T-helper 1 cell treated with Interleukin-12 subunit alpha and Interleukin-12 subunit beta and Interleukin-4 antibody, amounts not matched to agents 30 ng/mL and 1 ng/mL, for 36 hours (primary cell): Measurements from ENCODE around the gene FGF12. TPM values are rescaled to one million over a fixed set of nuclear protein-coding genes. Genes with fewer than 3 reads are reported as not detected.

ENCODE experiments used
- intact Hi-C: fragments of 100-400 bp; cut with micrococcal nuclease; formaldehyde crosslinking; loops from one replicate; pipeline ENCODE4 v1.15.1; 2024
- total RNA-seq: library from RNA; stranded (reverse); gene quantifications from 2 replicates; pipeline ENCODE4 v1.2.3, GENCODE V29; 2022

FGF12 gene
- total RNA-seq, 1 donor from 2014 or later, result 0.56 TPM

- intact Hi-C loops, result loop anchor here (1.0 kb wide), 2 partner anchors 293 to 314 kb away; no protein-coding TSS in a partner anchor
Observed at GRCh38 chr3:192130534-192131132, 596.7 kb downstream of the FGF12 start.

- intact Hi-C loops, result no loop called here
Observed at GRCh38 chr3:192129586-192129985, 597.8 kb downstream of the FGF12 start.

GRCh38 chr3:192128922-192129321 lies 598.4 kb downstream of the FGF12 start:
- intact Hi-C loops, result no loop called here

GRCh38 chr3:192128060-192128459 lies 599.3 kb downstream of the FGF12 start:
- intact Hi-C loops, result no loop called here

- intact Hi-C loops, result no loop called here
Observed at GRCh38 chr3:192122832-192123594, 604.3 kb downstream of the FGF12 start.

GRCh38 chr3:192121923-192122322 lies 605.4 kb downstream of the FGF12 start:
- intact Hi-C loops, result no loop called here

- intact Hi-C loops, result no loop called here
Observed at GRCh38 chr3:192108820-192109219, 618.5 kb downstream of the FGF12 start.

- intact Hi-C loops, result no loop called here
Observed at GRCh38 chr3:192106543-192106942, 620.8 kb downstream of the FGF12 start.

GRCh38 chr3:192092388-192093005 lies 634.8 kb downstream of the FGF12 start:
- intact Hi-C loops, result no loop called here

GRCh38 chr3:192091831-192092230 lies 635.5 kb downstream of the FGF12 start:
- intact Hi-C loops, result no loop called here

GRCh38 chr3:192090586-192090985 lies 636.8 kb downstream of the FGF12 start:
- intact Hi-C loops, result no loop called here

Other genes starting within 250 kb of the FGF12 start
- 32.3 and 33.0 TPM in 2 replicates for gene MB21D2, start 190.3 kb upstream of the FGF12 start, total RNA-seq